ENCODE results near the gene LGI4. TPM values are rescaled to one million over a fixed set of nuclear protein-coding genes. Genes with fewer than 3 reads are reported as not detected.

The LGI4 gene
- total RNA-seq, 1 donor from 2014 or later: 0.10 TPM

DNA sequence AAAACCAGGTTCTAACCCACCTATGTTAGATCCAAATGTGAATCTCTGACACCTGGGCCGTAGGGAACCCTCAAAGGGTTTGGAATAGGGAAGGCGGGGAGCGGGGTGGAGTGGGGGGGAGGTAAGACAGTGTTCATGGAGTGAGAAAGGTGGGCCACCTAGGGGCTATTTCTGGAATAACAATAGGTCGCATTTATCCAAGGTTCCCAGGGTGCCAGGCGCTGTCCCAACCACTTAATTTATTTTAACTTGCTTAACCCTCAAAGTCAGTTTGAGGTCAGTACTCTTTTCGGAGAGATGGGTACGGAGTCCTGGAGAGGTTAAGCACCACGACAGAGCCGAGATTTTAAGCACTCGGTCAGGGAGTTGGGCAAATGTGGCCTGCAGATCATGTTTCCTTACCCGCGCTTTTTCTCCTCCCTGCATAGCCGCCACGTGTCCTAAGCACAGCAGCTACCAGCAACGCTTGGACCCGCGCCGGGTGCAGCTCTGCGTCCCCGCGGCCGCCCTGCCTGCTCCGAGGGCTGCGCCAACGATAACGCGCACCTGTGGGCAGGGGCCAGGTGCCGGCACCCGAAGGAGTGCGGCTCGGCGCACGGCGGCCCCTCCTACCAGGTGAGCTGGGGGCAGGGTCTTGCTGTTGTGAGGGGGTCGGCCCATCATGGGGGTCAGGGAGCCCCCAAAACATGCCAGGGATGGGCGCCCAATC, 44.2 kb downstream of the LGI4 start:
- no peak overlapping the region for H3K27ac Mint-ChIP-seq (ENCODE audit: unreplicated experiment)
- H3K36me3 Mint-ChIP-seq (ENCODE audit: low read depth, unreplicated experiment): no peaks in the 10 kb centered on the region
- no peak overlapping the region for H3K4me3 Mint-ChIP-seq (ENCODE audit: unreplicated experiment)
- no peaks in the 10 kb centered on the region for H3K4me1 Mint-ChIP-seq (ENCODE audit: unreplicated experiment)
- peaks cover 9% of the 10 kb centered on the region for H3K27me3 Mint-ChIP-seq (ENCODE audit: unreplicated experiment)
- H3K9me3 Mint-ChIP-seq (ENCODE audit: unreplicated experiment): no peaks in the 10 kb centered on the region
- peak; percentile 60 for DNase-seq (ENCODE audit: low spot score)
- TF ChIP-seq, protein P1, sequence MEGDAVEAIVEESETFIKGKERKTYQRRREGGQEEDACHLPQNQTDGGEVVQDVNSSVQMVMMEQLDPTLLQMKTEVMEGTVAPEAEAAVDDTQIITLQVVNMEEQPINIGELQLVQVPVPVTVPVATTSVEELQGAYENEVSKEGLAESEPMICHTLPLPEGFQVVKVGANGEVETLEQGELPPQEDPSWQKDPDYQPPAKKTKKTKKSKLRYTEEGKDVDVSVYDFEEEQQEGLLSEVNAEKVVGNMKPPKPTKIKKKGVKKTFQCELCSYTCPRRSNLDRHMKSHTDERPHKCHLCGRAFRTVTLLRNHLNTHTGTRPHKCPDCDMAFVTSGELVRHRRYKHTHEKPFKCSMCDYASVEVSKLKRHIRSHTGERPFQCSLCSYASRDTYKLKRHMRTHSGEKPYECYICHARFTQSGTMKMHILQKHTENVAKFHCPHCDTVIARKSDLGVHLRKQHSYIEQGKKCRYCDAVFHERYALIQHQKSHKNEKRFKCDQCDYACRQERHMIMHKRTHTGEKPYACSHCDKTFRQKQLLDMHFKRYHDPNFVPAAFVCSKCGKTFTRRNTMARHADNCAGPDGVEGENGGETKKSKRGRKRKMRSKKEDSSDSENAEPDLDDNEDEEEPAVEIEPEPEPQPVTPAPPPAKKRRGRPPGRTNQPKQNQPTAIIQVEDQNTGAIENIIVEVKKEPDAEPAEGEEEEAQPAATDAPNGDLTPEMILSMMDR (IDR thresholded peaks at IDR 0.05; ENCODE audit: unreplicated experiment): peak; percentile 76

DNA sequence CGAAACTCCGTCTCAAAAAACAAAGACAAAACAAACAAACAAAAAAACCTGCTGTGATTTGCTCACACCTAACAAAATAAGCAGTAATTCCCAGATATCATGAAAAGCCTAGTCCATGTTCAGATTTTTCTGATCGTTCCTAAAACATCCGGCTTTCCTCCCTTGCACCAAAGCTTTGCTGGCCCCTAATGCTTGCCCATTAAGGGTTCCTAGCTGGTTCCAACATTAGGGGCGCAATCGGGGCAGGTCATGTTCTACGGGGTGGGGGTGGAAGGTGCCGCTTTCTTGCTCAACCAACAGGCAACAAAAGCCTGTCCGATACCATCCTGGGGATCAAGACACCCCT, 44.7 kb downstream of the LGI4 start:
- TF ChIP-seq, protein P1 (IDR thresholded peaks at IDR 0.05; ENCODE audit: unreplicated experiment): no peak
- H3K36me3 Mint-ChIP-seq (ENCODE audit: low read depth, unreplicated experiment): no peaks in the 10 kb centered on the region
- DNase-seq (ENCODE audit: low spot score): no peak
- H3K27ac Mint-ChIP-seq (ENCODE audit: unreplicated experiment): no peak overlapping the region
- H3K4me3 Mint-ChIP-seq (ENCODE audit: unreplicated experiment): no peak overlapping the region
- H3K27me3 Mint-ChIP-seq (ENCODE audit: unreplicated experiment): peaks cover 6% of the 10 kb centered on the region
- no peaks in the 10 kb centered on the region for H3K9me3 Mint-ChIP-seq (ENCODE audit: unreplicated experiment)
- H3K4me1 Mint-ChIP-seq (ENCODE audit: unreplicated experiment): no peaks in the 10 kb centered on the region

- H3K4me1 Mint-ChIP-seq (ENCODE audit: unreplicated experiment): no peaks in the 10 kb centered on the region
- TF ChIP-seq, protein P1 (IDR thresholded peaks at IDR 0.05; ENCODE audit: unreplicated experiment): no peak
Observed at GRCh38 chr19:35089554-35089953, 45.3 kb downstream of the LGI4 start.

GRCh38 chr19:35088131-35088913, 46.5 kb downstream of the LGI4 start:
- no peak for DNase-seq (ENCODE audit: low spot score)
- Mint-ChIP-seq H3K27ac (ENCODE audit: unreplicated experiment) (no peak overlapping the region), H3K4me1 (ENCODE audit: unreplicated experiment) (no peaks in the 10 kb centered on the region)

More at GRCh38 chr19:35089554-35089953, 45.3 kb downstream of the LGI4 start:
- no peak for DNase-seq (ENCODE audit: low spot score)
- Mint-ChIP-seq H3K27me3 (ENCODE audit: unreplicated experiment) (peaks cover 5% of the 10 kb centered on the region), H3K9me3 (ENCODE audit: unreplicated experiment) (no peaks in the 10 kb centered on the region), H3K4me3 (ENCODE audit: unreplicated experiment) (no peak overlapping the region), H3K27ac (ENCODE audit: unreplicated experiment) (no peak overlapping the region), H3K36me3 (ENCODE audit: low read depth, unreplicated experiment) (no peaks in the 10 kb centered on the region)

More at GRCh38 chr19:35088131-35088913, 46.5 kb downstream of the LGI4 start:
- no peaks in the 10 kb centered on the region for H3K9me3 Mint-ChIP-seq (ENCODE audit: unreplicated experiment)
- TF ChIP-seq, protein P1 (IDR thresholded peaks at IDR 0.05; ENCODE audit: unreplicated experiment): no peak
- H3K4me3 Mint-ChIP-seq (ENCODE audit: unreplicated experiment): no peak overlapping the region
- H3K36me3 Mint-ChIP-seq (ENCODE audit: low read depth, unreplicated experiment): no peaks in the 10 kb centered on the region
- peaks cover 3% of the 10 kb centered on the region for H3K27me3 Mint-ChIP-seq (ENCODE audit: unreplicated experiment)
